Stomach (tissue), 4 donors: Measurements from ENCODE around the gene LRRC72.

ENCODE experiments used
- POLR2A ChIP-seq, 4 donors: fragments of 450-650 bp; IDR thresholded peaks; one replicate each; pipeline ENCODE4 v1.6.1; 2016; ENCODE audit warnings: antibody characterized with exemption in 4 of 4, control low read depth in 2 of 4, mild to moderate bottlenecking in 1 of 4, moderate library complexity in 1 of 4
- POLR2AphosphoS5 ChIP-seq, 3 donors: sonication (generic); formaldehyde crosslinking; IDR thresholded peaks; one replicate each; pipeline ENCODE4 v1.6.1; 2016; ENCODE audit warnings: antibody characterized with exemption in 3 of 3

DNA sequence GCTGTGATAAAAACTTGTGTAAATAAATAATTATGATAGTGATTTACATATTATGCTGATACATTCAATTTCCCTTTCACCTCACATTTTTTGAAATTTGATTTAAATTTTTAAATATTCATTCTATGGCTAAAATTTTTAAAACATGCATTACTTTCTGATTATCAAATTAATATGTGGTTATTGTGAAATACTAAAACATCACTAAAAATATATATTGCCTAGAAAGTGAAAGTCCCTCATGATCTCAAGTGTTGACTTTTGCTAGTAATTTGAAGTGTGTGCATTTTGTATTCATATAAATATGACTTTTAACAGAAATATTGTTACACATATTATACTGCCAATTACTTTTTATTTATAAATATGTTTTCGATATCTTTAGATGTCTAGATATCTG lies 3.1 kb downstream of the LRRC72 start:
- TF ChIP-seq POLR2AphosphoS5 (IDR thresholded peaks at IDR 0.05) (no peak), POLR2A (IDR thresholded peaks at IDR 0.05) (no peak)
